Measurements from ENCODE around the gene UBLCP1. TPM values are rescaled to one million over a fixed set of nuclear protein-coding genes. Genes with fewer than 3 reads are reported as not detected.
A peak's percentile ranks its signal among the peaks of the same experiment; 100 is the strongest.
"Not testable (repeated sequence)": the region's sequence is repeated elsewhere in the genome, so short reads cannot be mapped to it uniquely, and the experiment has no call there.

UBLCP1 gene
- total and polyA plus RNA-seq, 2 donors: 27.9 to 83.7 TPM

DNA sequence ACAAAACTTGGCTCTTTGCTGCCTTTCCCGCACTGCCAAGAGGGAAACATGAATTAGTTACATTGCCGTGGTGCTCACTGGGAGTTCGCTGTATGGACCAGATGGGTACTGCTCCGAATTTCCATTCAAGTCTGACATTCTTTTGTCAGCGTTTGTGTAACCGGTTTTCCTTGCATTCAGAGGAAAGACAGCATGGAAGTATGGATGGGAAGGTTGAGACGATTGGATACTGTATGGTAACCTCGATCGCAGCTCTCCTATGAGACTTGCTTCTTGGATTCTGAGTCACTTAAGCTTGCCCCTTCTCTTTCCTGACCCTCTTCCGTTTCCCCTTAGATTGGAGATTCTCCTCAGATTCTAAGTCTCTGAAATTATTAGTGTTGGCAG lies 625 bp upstream of the UBLCP1 start:
- peak overlapping the region; percentile 83 to 87 for H3K27ac ChIP-seq (ENCODE audit: low read depth in 1 of 2, low read length in 1 of 2)
- H3K4me1 ChIP-seq (ENCODE audit: control insufficient read depth in 2 of 2, insufficient read depth in 2 of 2, low read length in 2 of 2): peaks cover 6 to 9% of the 10 kb centered on the region in 2 donors
- 13% methylated on average over 10 of the region's 10 CpGs for WGBS
- H3K9me3 ChIP-seq (ENCODE audit: control insufficient read depth in 2 of 2, insufficient read depth in 1 of 2, low read length in 1 of 2): peaks cover 0 to 9% of the 10 kb centered on the region in 2 donors
- no peaks in the 10 kb centered on the region for H3K27me3 ChIP-seq (ENCODE audit: control insufficient read depth in 2 of 2, insufficient read depth in 1 of 2, low read length in 1 of 2)
- H3K4me3 ChIP-seq (ENCODE audit: low read length in 2 of 2): peak overlapping the region; percentile 85 to 99
- peaks cover 0 to 6% of the 10 kb centered on the region in 2 donors for H3K36me3 ChIP-seq (ENCODE audit: control insufficient read depth in 2 of 2, insufficient read depth in 2 of 2, low read length in 1 of 2)
- no peak for DNase-seq (ENCODE audit: low read depth in 6 of 9, low spot score in 9 of 9)

DNA sequence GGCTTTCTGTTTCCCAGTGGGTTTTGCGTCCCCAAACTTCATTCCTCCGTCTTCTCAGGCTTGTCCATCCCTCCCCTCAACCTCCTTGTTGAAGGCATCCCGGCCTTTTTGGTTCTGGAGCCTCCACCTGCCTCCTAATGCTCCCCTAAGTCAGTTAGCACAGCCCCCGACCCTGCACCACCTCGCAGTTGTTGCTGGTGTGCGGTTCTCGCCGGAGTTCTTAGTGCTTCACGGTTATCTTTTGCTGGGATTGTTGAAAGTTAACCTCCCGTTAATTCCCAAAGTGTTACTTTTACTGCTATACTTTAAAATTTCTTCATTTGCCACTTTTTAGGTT lies 447 bp downstream of the UBLCP1 start:
- Histone ChIP-seq H3K4me1 (ENCODE audit: control insufficient read depth in 2 of 2, insufficient read depth in 2 of 2, low read length in 2 of 2) (peaks cover 6 to 9% of the 10 kb centered on the region in 2 donors), H3K4me3 (ENCODE audit: low read length in 2 of 2) (peak overlapping the region; percentile 85 to 99), H3K36me3 (ENCODE audit: control insufficient read depth in 2 of 2, insufficient read depth in 2 of 2, low read length in 1 of 2) (peaks cover 3 to 6% of the 10 kb centered on the region in 2 donors), H3K27me3 (ENCODE audit: control insufficient read depth in 2 of 2, insufficient read depth in 1 of 2, low read length in 1 of 2) (no peaks in the 10 kb centered on the region), H3K27ac (ENCODE audit: low read depth in 1 of 2, low read length in 1 of 2) (peak overlapping the region; percentile 83 to 87), H3K9me3 (ENCODE audit: control insufficient read depth in 2 of 2, insufficient read depth in 1 of 2, low read length in 1 of 2) (peaks cover 0 to 9% of the 10 kb centered on the region in 2 donors)
- 20% methylated on average over 10 of the region's 10 CpGs for WGBS
- peak in 1 of 9 donors; percentile 15 for DNase-seq (ENCODE audit: low read depth in 6 of 9, low spot score in 9 of 9)

DNA sequence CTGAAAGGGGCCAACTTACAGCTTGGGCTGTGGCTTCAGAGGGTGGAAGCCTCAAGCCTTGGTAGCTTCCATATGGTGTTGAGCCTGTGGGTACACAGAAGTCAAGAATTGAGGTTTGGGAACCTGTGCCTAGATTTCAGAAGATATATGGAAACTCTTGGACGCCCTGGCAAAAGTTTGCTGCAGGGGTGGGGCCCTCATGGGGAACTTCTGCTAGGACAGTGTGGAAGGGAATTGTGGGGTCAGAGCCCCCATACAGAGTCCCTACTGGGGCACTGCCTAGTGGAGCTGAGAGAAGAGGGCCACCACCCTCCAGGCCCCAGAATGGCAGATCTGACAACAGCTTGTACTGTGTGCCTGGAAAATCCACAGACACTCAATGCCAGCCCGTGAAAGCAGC lies 3.7 kb downstream of the UBLCP1 start:
- not testable (repeated sequence) for H3K27me3 ChIP-seq (ENCODE audit: control insufficient read depth in 2 of 2, insufficient read depth in 1 of 2, low read length in 1 of 2); DNase-seq (ENCODE audit: low read depth in 6 of 9, low spot score in 9 of 9); H3K9me3 ChIP-seq (ENCODE audit: control insufficient read depth in 2 of 2, insufficient read depth in 1 of 2, low read length in 1 of 2); H3K27ac ChIP-seq (ENCODE audit: low read depth in 1 of 2, low read length in 1 of 2); H3K4me1 ChIP-seq (ENCODE audit: control insufficient read depth in 2 of 2, insufficient read depth in 2 of 2, low read length in 2 of 2); H3K4me3 ChIP-seq (ENCODE audit: low read length in 2 of 2)
- WGBS: over 99% methylated on average over 2 of the region's 2 CpGs
- peaks cover 6 to 20% of the 10 kb centered on the region in 2 donors for H3K36me3 ChIP-seq (ENCODE audit: control insufficient read depth in 2 of 2, insufficient read depth in 2 of 2, low read length in 1 of 2)

DNA sequence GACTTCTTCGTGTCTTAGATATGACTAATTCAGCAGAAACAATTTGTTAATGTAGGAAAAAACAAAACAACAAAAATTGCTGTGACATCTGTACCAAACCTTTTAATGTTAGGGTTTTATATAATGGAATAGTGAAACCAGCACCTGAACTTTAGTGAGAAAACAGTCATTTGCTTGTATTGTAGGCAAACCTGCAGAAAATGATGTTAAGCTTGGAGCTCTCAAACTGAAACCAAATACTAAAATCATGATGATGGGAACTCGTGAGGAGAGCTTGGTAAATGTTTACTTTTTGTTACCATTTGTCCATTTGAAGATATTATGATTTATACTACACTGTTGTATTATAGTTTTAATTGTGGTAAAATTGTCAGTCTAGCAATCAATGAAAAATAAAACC lies 6.6 kb downstream of the UBLCP1 start:
- no peaks in the 10 kb centered on the region for H3K27me3 ChIP-seq (ENCODE audit: control insufficient read depth in 2 of 2, insufficient read depth in 1 of 2, low read length in 1 of 2)
- no peak for DNase-seq (ENCODE audit: low read depth in 6 of 9, low spot score in 9 of 9)
- no peak overlapping the region for H3K27ac ChIP-seq (ENCODE audit: low read depth in 1 of 2, low read length in 1 of 2)
- WGBS: 93% methylated on average over 2 of the region's 2 CpGs
- H3K4me3 ChIP-seq (ENCODE audit: low read length in 2 of 2): no peak overlapping the region
- H3K36me3 ChIP-seq (ENCODE audit: control insufficient read depth in 2 of 2, insufficient read depth in 2 of 2, low read length in 1 of 2): peaks cover 6 to 35% of the 10 kb centered on the region in 2 donors
- peaks cover 0 to 9% of the 10 kb centered on the region in 2 donors for H3K9me3 ChIP-seq (ENCODE audit: control insufficient read depth in 2 of 2, insufficient read depth in 1 of 2, low read length in 1 of 2)
- H3K4me1 ChIP-seq (ENCODE audit: control insufficient read depth in 2 of 2, insufficient read depth in 2 of 2, low read length in 2 of 2): no peaks in the 10 kb centered on the region

DNA sequence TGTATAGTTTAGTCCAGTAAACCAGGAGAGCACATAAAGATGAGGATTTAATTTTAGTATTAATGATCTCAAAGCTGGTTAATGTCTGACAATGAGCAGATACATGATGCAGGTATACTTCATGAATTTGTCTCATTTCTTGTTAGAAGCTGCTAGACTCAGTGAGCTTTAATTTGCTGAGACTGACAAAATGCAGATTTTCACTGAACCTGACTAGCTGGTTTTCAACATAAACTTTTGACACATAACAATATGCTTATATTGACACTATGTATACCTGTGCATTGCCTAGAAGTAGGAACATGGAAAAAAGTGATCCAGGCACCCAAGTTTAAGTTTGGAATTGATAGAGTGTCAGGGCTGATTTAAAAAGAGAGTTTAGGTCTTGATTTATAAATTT lies 10.8 kb downstream of the UBLCP1 start:
- no peaks in the 10 kb centered on the region for H3K4me1 ChIP-seq (ENCODE audit: control insufficient read depth in 2 of 2, insufficient read depth in 2 of 2, low read length in 2 of 2)
- DNase-seq (ENCODE audit: low read depth in 6 of 9, low spot score in 9 of 9): no peak
- peaks cover 3 to 54% of the 10 kb centered on the region in 2 donors for H3K36me3 ChIP-seq (ENCODE audit: control insufficient read depth in 2 of 2, insufficient read depth in 2 of 2, low read length in 1 of 2)
- H3K27me3 ChIP-seq (ENCODE audit: control insufficient read depth in 2 of 2, insufficient read depth in 1 of 2, low read length in 1 of 2): no peaks in the 10 kb centered on the region
- H3K27ac ChIP-seq (ENCODE audit: low read depth in 1 of 2, low read length in 1 of 2): no peak overlapping the region
- no peaks in the 10 kb centered on the region for H3K9me3 ChIP-seq (ENCODE audit: control insufficient read depth in 2 of 2, insufficient read depth in 1 of 2, low read length in 1 of 2)
- no peak overlapping the region for H3K4me3 ChIP-seq (ENCODE audit: low read length in 2 of 2)

DNA sequence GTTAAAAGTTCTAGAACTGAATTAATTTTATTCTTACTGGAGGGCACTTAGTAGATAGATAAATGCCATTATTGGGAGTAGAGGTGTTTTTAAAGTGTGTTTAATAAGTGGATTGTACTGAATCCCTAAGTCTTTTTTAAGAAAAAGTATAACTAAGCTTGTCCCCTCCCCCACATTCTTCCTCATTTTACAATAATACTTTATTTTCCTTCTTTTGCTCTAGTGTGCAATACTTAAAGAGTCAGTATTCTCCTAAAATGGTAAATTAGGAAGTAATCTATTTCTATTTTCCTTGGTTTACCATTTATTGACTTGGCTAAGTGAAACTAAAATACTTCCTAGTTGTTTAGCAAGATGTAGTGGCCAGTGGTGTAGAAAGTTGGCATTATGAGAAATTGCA lies 11.6 kb downstream of the UBLCP1 start:
- H3K27ac ChIP-seq (ENCODE audit: low read depth in 1 of 2, low read length in 1 of 2): no peak overlapping the region
- no peaks in the 10 kb centered on the region for H3K27me3 ChIP-seq (ENCODE audit: control insufficient read depth in 2 of 2, insufficient read depth in 1 of 2, low read length in 1 of 2)
- no peak overlapping the region for H3K4me3 ChIP-seq (ENCODE audit: low read length in 2 of 2)
- no peaks in the 10 kb centered on the region for H3K4me1 ChIP-seq (ENCODE audit: control insufficient read depth in 2 of 2, insufficient read depth in 2 of 2, low read length in 2 of 2)
- H3K9me3 ChIP-seq (ENCODE audit: control insufficient read depth in 2 of 2, insufficient read depth in 1 of 2, low read length in 1 of 2): no peaks in the 10 kb centered on the region
- peaks cover 3 to 54% of the 10 kb centered on the region in 2 donors for H3K36me3 ChIP-seq (ENCODE audit: control insufficient read depth in 2 of 2, insufficient read depth in 2 of 2, low read length in 1 of 2)
- DNase-seq (ENCODE audit: low read depth in 6 of 9, low spot score in 9 of 9): no peak

DNA sequence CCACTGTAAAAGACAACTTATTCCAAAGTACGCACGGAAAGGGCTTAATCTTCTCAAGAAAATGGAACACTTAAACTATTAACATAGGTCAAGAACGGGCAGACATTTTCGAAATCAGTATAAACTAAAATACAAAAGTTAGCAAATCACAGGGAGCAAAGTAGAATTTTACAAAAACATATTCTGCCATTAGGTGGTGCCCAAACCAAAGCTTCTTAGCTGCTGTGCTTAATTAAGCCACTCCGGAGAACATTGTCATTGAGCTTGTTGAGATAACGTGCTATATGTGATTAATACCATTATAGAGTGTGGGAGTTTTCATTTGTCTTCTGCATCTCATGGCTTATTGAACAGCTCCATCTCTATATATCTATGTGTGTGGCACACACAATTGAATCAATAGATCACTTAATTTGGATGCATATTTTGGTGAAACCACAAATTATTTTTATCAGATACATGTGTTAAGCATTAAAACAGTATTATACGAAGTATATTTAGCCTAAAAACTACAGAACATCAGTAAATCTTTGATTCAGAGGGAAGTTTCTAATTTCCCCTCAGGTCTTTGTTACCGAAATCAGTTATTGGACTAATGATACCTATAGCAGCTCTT lies 23.4 kb downstream of the UBLCP1 start:
- Histone ChIP-seq H3K4me1 (ENCODE audit: control insufficient read depth in 2 of 2, insufficient read depth in 2 of 2, low read length in 2 of 2) (no peaks in the 10 kb centered on the region), H3K9me3 (ENCODE audit: control insufficient read depth in 2 of 2, insufficient read depth in 1 of 2, low read length in 1 of 2) (no peaks in the 10 kb centered on the region), H3K27me3 (ENCODE audit: control insufficient read depth in 2 of 2, insufficient read depth in 1 of 2, low read length in 1 of 2) (no peaks in the 10 kb centered on the region), H3K27ac (ENCODE audit: low read depth in 1 of 2, low read length in 1 of 2) (no peak overlapping the region), H3K36me3 (ENCODE audit: control insufficient read depth in 2 of 2, insufficient read depth in 2 of 2, low read length in 1 of 2) (peaks cover 0 to 8% of the 10 kb centered on the region in 2 donors), H3K4me3 (ENCODE audit: low read length in 2 of 2) (no peak overlapping the region)
- WGBS: 67% methylated on average over 8 of the region's 8 CpGs
- DNase-seq (ENCODE audit: low read depth in 6 of 9, low spot score in 9 of 9): peak in 2 of 9 donors; percentile 24 to 43

DNA sequence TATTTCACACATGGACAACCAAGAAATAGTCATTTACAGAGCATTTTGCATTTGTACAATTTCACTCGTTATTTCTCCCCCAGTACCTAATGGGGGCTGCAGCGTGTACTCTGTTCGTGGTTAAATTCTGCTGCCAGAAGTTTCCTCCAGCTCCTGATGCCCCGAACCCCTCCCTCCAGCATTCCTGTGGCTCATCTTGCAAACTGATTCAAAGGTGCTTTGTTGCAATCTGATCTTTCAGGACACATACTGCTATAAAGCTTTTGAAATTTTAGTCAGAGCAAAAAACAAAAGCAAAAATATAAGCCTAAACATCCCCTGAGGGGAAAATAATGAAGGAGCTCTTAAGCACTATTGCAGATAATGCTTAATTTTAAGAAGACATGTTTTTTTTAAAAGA lies 27.7 kb downstream of the UBLCP1 start:
- no peaks in the 10 kb centered on the region for H3K9me3 ChIP-seq (ENCODE audit: control insufficient read depth in 2 of 2, insufficient read depth in 1 of 2, low read length in 1 of 2)
- no peak overlapping the region for H3K4me3 ChIP-seq (ENCODE audit: low read length in 2 of 2)
- H3K36me3 ChIP-seq (ENCODE audit: control insufficient read depth in 2 of 2, insufficient read depth in 2 of 2, low read length in 1 of 2): no peaks in the 10 kb centered on the region
- no peak for DNase-seq (ENCODE audit: low read depth in 6 of 9, low spot score in 9 of 9)
- no peak overlapping the region for H3K27ac ChIP-seq (ENCODE audit: low read depth in 1 of 2, low read length in 1 of 2)
- H3K4me1 ChIP-seq (ENCODE audit: control insufficient read depth in 2 of 2, insufficient read depth in 2 of 2, low read length in 2 of 2): no peaks in the 10 kb centered on the region
- no peaks in the 10 kb centered on the region for H3K27me3 ChIP-seq (ENCODE audit: control insufficient read depth in 2 of 2, insufficient read depth in 1 of 2, low read length in 1 of 2)
- WGBS: 15% methylated on average over 4 of the region's 4 CpGs

DNA sequence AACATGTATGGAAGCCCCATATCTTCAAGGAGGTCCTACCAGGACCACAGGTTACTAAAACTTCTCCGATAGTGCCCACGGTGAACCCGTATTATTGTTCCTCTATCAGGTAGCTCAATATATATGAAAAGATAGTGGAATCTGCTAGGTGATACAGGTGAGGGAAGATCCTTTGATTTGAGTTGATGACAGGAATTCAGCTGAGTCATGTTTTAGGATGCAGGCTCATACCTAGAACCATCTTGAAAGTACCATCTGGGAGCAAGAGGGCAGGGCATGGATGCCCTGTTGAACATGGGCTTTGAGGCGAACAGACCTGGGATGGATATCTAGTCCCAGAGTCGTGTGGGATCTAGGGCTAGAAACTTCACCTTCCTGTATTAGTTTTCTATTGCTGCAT lies 31.8 kb downstream of the UBLCP1 start:
- 96% methylated on average over 5 of the region's 5 CpGs for WGBS
- DNase-seq (ENCODE audit: low read depth in 6 of 9, low spot score in 9 of 9): no peak
- peaks cover 2 to 7% of the 10 kb centered on the region in 2 donors for H3K9me3 ChIP-seq (ENCODE audit: control insufficient read depth in 2 of 2, insufficient read depth in 1 of 2, low read length in 1 of 2)
- no peak overlapping the region for H3K27ac ChIP-seq (ENCODE audit: low read depth in 1 of 2, low read length in 1 of 2)
- H3K36me3 ChIP-seq (ENCODE audit: control insufficient read depth in 2 of 2, insufficient read depth in 2 of 2, low read length in 1 of 2): no peaks in the 10 kb centered on the region
- no peaks in the 10 kb centered on the region for H3K27me3 ChIP-seq (ENCODE audit: control insufficient read depth in 2 of 2, insufficient read depth in 1 of 2, low read length in 1 of 2)
- H3K4me1 ChIP-seq (ENCODE audit: control insufficient read depth in 2 of 2, insufficient read depth in 2 of 2, low read length in 2 of 2): no peaks in the 10 kb centered on the region
- H3K4me3 ChIP-seq (ENCODE audit: low read length in 2 of 2): no peak overlapping the region

DNA sequence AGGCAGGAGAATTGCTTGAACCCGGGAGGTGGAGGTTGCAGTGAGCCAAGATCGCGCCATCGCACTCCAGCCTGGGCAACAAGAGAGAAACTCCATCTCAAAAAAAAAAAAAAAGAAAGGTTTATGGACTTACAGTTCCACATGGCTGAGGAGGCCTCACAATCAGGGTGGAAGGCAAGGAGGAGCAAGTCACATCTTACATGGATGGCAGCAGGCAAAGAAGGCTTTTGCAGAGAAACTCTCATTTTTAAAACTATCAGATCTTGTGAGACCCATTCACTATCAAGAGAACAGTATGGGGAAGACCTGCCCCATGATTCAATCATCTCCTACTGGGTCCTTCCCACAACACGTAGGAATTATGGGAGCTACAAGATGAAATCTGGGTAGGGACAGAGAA lies 34.2 kb downstream of the UBLCP1 start:
- H3K4me3 ChIP-seq (ENCODE audit: low read length in 2 of 2); DNase-seq (ENCODE audit: low read depth in 6 of 9, low spot score in 9 of 9); H3K4me1 ChIP-seq (ENCODE audit: control insufficient read depth in 2 of 2, insufficient read depth in 2 of 2, low read length in 2 of 2); H3K27ac ChIP-seq (ENCODE audit: low read depth in 1 of 2, low read length in 1 of 2); H3K27me3 ChIP-seq (ENCODE audit: control insufficient read depth in 2 of 2, insufficient read depth in 1 of 2, low read length in 1 of 2); H3K36me3 ChIP-seq (ENCODE audit: control insufficient read depth in 2 of 2, insufficient read depth in 2 of 2, low read length in 1 of 2): not testable (repeated sequence)
- WGBS: 94% methylated on average over 5 of the region's 5 CpGs
- H3K9me3 ChIP-seq (ENCODE audit: control insufficient read depth in 2 of 2, insufficient read depth in 1 of 2, low read length in 1 of 2): peaks cover 2 to 17% of the 10 kb centered on the region in 2 donors
